Measurements from ENCODE around the gene TPSAB1.

DNA sequence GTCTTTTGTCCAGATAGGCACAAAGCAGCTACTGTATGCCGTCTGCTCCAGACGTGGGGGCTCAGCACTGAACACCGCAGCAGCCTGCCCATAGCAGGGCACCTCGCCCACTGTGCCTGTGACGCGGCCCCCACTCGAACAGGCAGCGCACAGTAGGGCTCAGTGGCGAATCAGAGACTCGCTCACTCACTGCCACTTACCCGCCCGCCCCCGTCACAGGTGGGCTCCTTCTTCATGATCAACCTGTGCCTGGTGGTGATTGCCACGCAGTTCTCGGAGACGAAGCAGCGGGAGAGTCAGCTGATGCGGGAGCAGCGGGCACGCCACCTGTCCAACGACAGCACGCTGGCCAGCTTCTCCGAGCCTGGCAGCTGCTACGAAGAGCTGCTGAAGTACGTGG lies 39.1 kb upstream of the TPSAB1 start:
- no peak for TF ChIP-seq POLR2AphosphoS5 (IDR thresholded peaks at IDR 0.05; ENCODE audit: low read depth, low read length)
- no peak for TF ChIP-seq FOXP2 (optimal IDR thresholded peaks at IDR 0.05; ENCODE audit: borderline replicate concordance, extremely low read depth, extremely low read length, insufficient read depth)
- no peak for TF ChIP-seq SIN3A (IDR thresholded peaks at IDR 0.05; ENCODE audit: borderline replicate concordance, insufficient read depth, low read length)
- no peak for TF ChIP-seq TAF1 (IDR thresholded peaks at IDR 0.05; ENCODE audit: borderline replicate concordance, insufficient read depth, low read length)

Data from PFSK-1 (cell line).